Stomach (tissue), 19 donors: ENCODE data around the gene NOL12. TPM values are rescaled to one million over a fixed set of nuclear protein-coding genes. Genes with fewer than 3 reads are reported as not detected.

ENCODE experiments used
- DNase-seq, 2 donors: peaks; one replicate each; pipeline versions ENCODE4 v3.0.0 to v3.0.0-alpha.2; 2013 to 2019
- H3K27ac ChIP-seq, 5 donors: fragments of 200-600 bp in 4 of 5; sonication (generic) in 4 of 5; one replicate each; pipeline ENCODE4 v1.5.1; 2013 to 2019; ENCODE audit warnings: mild to moderate bottlenecking in 1 of 5, moderate library complexity in 1 of 5
- H3K27me3 ChIP-seq, 3 donors: fragments of 200-600 bp; sonication (generic); one replicate each; pipeline ENCODE4 v1.5.1; 2017 to 2019; ENCODE audit warnings: mixed run types in 1 of 3
- H3K36me3 ChIP-seq, 4 donors: fragments of 200-600 bp; sonication (generic); 1 replicate in 3 of 4; 2 replicates in 1 of 4; pipeline ENCODE4 v1.5.1; 2016 to 2019
- H3K4me1 ChIP-seq, 4 donors: fragments of 200-600 bp; sonication (generic); one replicate each; pipeline ENCODE4 v1.5.1; 2016 to 2019
- H3K4me3 ChIP-seq, 4 donors: fragments of 200-600 bp; sonication (generic) in 3 of 4; one replicate each; pipeline ENCODE4 v1.5.1; 2016 to 2019; ENCODE audit warnings: mild to moderate bottlenecking in 1 of 4
- H3K9me3 ChIP-seq, 4 donors: fragments of 200-600 bp; sonication (generic); one replicate each; pipeline ENCODE4 v1.5.1; 2016 to 2019
- EP300 ChIP-seq: sonication (generic); formaldehyde crosslinking; IDR thresholded peaks from one replicate; pipeline ENCODE4 v1.6.1; 2017; ENCODE audit warnings: antibody characterized with exemption
- POLR2A ChIP-seq, 4 donors: fragments of 450-650 bp; IDR thresholded peaks; one replicate each; pipeline ENCODE4 v1.6.1; 2016; ENCODE audit warnings: antibody characterized with exemption in 4 of 4, control low read depth in 2 of 4, mild to moderate bottlenecking in 1 of 4, moderate library complexity in 1 of 4
- POLR2AphosphoS5 ChIP-seq, 3 donors: sonication (generic); formaldehyde crosslinking; IDR thresholded peaks; one replicate each; pipeline ENCODE4 v1.6.1; 2016; ENCODE audit warnings: antibody characterized with exemption in 3 of 3
- WGBS, 5 donors: extraction: QIAGEN DNeasy Blood & Tissue Kit in 3 of 5; methylation state at CpG; one replicate each; pipeline versions ENCODE4 v1.1.5 to v1.1.7; 2013 to 2018; 5-methylcytosine and 5-hydroxymethylcytosine counted together
- intact Hi-C: fragments of 100-400 bp; cut with DNase I; formaldehyde crosslinking; loops from one replicate; pipeline ENCODE4 v1.15.1; 2023; ENCODE audit warnings: low total_unique reads
- long read RNA-seq, 10 donors: transcript quantifications; one replicate each; lab custom pipeline, GENCODE V29; 2026
- polyA plus RNA-seq, 3 donors: library from polyadenylated mRNA; stranded (reverse); fragments of 200-250 nt; gene quantifications; one replicate each; pipeline ENCODE4 v1.2.3, GENCODE V29; 2013
- total RNA-seq, 5 donors: library from RNA; depleted of rRNA; stranded (reverse); fragments of >200 nt; gene quantifications; one replicate each; pipeline versions ENCODE4 v1.1.0 to v1.2.3, GENCODE V29; 2014 to 2016
- TF ChIP-seq, protein P1 (sequence below), 7 experiments: fragments of 450-650 bp in 4 of 7; fragments of 200-600 bp in 3 of 7; sonication (generic) in 3 of 7; IDR thresholded peaks; one replicate each; pipeline ENCODE4 v1.5.1; 2016 to 2019; ENCODE audit warnings: antibody characterized with exemption in 7 of 7, control low read depth in 2 of 7, mild to moderate bottlenecking in 1 of 7
- donor health status: healthy with polysubstance abuse.
- donor health status: Bipolar disorder and iron deficiency.
- donor health status: healthy.

The NOL12 gene
- total RNA-seq = 10 to 100 TPM in 4 of 5 donors, 1 to 10 TPM in 1; 9.3 to 64.6 (median 41.5) TPM
- polyA plus RNA-seq = 10 to 100 TPM; 26.6 to 35.4 (median 35.2) TPM
- long read RNA-seq, donor 1, transcript NOL12-202 (7 exons, 945 nt) = major isoform, 9 of 10 reads
- long read RNA-seq, donor 1, partial matches to known transcripts = 0 of 10 reads
- long read RNA-seq, donor 1, other reads (novel, unspliced or antisense) = 0 of 10 reads
- long read RNA-seq, donor 2, partial matches to known transcripts = 0 of 4 reads
- long read RNA-seq, donor 2, other reads (novel, unspliced or antisense) = 0 of 4 reads
- long read RNA-seq, donor 3, transcript NOL12-202 (7 exons, 945 nt) = major isoform, 5 of 7 reads
- long read RNA-seq, donor 3, partial matches to known transcripts = 0 of 7 reads
- long read RNA-seq, donor 3, other reads (novel, unspliced or antisense) = 0 of 7 reads
- long read RNA-seq, donor 4, partial matches to known transcripts = 0 of 1 reads
- long read RNA-seq, donor 4, other reads (novel, unspliced or antisense) = 0 of 1 reads
- long read RNA-seq, donor 5, transcript NOL12-202 (7 exons, 945 nt) = major isoform, 6 of 9 reads
- long read RNA-seq, donor 5, partial matches to known transcripts = 0 of 9 reads
- long read RNA-seq, donor 5, other reads (novel, unspliced or antisense) = 0 of 9 reads
- long read RNA-seq, donor 6, transcript NOL12-201 (6 exons, 2,854 nt) = minor isoform, 5 of 15 reads
- long read RNA-seq, donor 6, transcript NOL12-202 (7 exons, 945 nt) = major isoform, 9 of 15 reads
- long read RNA-seq, donor 6, partial matches to known transcripts = 0 of 15 reads
- long read RNA-seq, donor 6, other reads (novel, unspliced or antisense) = 0 of 15 reads
- long read RNA-seq, donor 7, transcript NOL12-202 (7 exons, 945 nt) = major isoform, 8 of 14 reads
- long read RNA-seq, donor 7, partial matches to known transcripts = 5 of 14 reads
- long read RNA-seq, donor 7, other reads (novel, unspliced or antisense) = 0 of 14 reads
- long read RNA-seq, donor 8, partial matches to known transcripts = 0 of 7 reads
- long read RNA-seq, donor 8, other reads (novel, unspliced or antisense) = 0 of 7 reads
- long read RNA-seq, donor 9, transcript NOL12-202 (7 exons, 945 nt) = major isoform, 7 of 21 reads
- long read RNA-seq, donor 9, partial matches to known transcripts = 9 of 21 reads
- long read RNA-seq, donor 9, other reads (novel, unspliced or antisense) = 0 of 21 reads
- long read RNA-seq, donor 10, partial matches to known transcripts = 0 of 2 reads
- long read RNA-seq, donor 10, other reads (novel, unspliced or antisense) = 0 of 2 reads

DNA sequence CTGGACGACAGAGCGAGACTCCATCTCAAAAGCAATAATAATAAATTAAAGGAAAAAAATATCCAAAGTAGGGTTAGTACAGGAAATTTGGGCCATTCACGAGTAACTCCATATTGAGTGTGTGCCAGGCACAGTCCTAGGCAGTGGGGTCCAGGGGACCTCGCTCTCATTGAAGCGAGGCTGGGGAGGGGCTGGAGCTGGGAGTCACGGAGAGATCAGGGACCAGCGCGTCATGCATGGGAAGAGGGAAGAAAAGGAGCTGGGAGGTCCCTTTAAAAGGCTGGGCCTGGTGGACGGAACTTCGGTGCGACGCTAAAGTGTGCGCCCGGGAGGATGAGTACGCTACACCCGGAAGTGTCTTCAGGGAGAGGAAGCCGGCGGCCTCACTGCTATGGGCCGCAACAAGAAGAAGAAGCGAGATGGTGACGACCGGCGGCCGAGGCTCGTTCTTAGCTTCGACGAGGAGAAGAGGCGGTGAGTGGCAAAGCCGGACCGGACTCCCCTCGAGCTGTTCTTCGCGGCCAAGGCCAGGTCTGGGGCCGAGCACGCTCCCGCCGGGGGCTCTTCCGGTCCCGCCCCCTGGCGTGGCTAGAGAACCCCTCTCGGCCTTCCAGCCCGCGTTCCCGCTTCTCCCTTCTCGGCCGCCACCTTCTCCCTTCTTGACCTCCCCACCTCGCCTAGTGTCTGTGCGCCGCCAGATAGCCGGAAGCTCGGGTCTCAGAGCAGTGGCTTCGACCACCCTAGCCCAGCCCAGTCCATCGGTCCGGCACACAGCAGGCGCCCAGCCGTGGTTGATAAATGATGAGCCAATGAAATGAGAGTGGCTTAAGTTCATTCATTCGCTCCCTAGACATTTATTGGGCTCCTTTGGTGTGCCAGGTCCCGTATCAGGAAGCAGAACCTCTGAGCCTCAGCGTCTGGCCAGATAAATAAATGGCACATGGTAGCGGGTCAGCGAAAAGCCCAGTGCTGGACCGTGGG lies at the start of gene NOL12:
Gene NOL12 (plus strand): TSS at position 342 of the 981 bp plus-strand sequence. CDS start 50 bp downstream, at position 392.
- Histone ChIP-seq H3K4me3 (peak within 1 kb of the TSS; percentile 85 to 99 (median 96)), H3K27ac (peak within 1 kb of the TSS; percentile 72 to 92 (median 90)), H3K9me3 (no peaks in the 10 kb centered on the region), H3K27me3 (no peaks in the 10 kb centered on the region), H3K36me3 (peaks cover 25 to 36% (median 35%) of the 10 kb centered on the region in 4 donors), H3K4me1 (peaks cover 27 to 46% (median 42%) of the 10 kb centered on the region in 4 donors)
- WGBS, 5 donors = 2 to 3% (median 3%) methylated on average over 45 to 62 of the region's 62 CpGs
- DNase-seq = peak; percentile 85 to 95
- no peak for TF ChIP-seq POLR2A (IDR thresholded peaks at IDR 0.05)
- no peak for TF ChIP-seq EP300
- TF ChIP-seq, protein P1, sequence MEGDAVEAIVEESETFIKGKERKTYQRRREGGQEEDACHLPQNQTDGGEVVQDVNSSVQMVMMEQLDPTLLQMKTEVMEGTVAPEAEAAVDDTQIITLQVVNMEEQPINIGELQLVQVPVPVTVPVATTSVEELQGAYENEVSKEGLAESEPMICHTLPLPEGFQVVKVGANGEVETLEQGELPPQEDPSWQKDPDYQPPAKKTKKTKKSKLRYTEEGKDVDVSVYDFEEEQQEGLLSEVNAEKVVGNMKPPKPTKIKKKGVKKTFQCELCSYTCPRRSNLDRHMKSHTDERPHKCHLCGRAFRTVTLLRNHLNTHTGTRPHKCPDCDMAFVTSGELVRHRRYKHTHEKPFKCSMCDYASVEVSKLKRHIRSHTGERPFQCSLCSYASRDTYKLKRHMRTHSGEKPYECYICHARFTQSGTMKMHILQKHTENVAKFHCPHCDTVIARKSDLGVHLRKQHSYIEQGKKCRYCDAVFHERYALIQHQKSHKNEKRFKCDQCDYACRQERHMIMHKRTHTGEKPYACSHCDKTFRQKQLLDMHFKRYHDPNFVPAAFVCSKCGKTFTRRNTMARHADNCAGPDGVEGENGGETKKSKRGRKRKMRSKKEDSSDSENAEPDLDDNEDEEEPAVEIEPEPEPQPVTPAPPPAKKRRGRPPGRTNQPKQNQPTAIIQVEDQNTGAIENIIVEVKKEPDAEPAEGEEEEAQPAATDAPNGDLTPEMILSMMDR (IDR thresholded peaks at IDR 0.05) = peak in 1 of 7 experiments; percentile 36
- peak; percentile 60 to 90 (median 68) for TF ChIP-seq POLR2AphosphoS5 (IDR thresholded peaks at IDR 0.05)
- intact Hi-C loops = no loop called here

GRCh38 chr22:37636949-37637273 lies 49.2 kb upstream of the NOL12 start:
- intact Hi-C loops = no loop called here
- H3K27ac ChIP-seq = peak overlapping the region in 3 of 5 donors; percentile 10 to 90 (median 84)
- no peak for DNase-seq
- no peak overlapping the region for H3K4me3 ChIP-seq
- peaks cover 0 to 8% (median 0%) of the 10 kb centered on the region in 3 donors for H3K27me3 ChIP-seq
- H3K9me3 ChIP-seq = no peaks in the 10 kb centered on the region
- peaks cover 0 to 15% (median 11%) of the 10 kb centered on the region in 4 donors for H3K36me3 ChIP-seq
- TF ChIP-seq EP300 = no peak
- TF ChIP-seq, protein P1 (IDR thresholded peaks at IDR 0.05) = no peak
- TF ChIP-seq POLR2AphosphoS5 (IDR thresholded peaks at IDR 0.05) = no peak
- TF ChIP-seq POLR2A (IDR thresholded peaks at IDR 0.05) = no peak
- 55 to 62% (median 58%) methylated on average over 2 to 3 of the region's 3 CpGs for WGBS, 5 donors
- H3K4me1 ChIP-seq = peaks cover 64 to 100% (median 83%) of the 10 kb centered on the region in 4 donors

GRCh38 chr22:37638391-37639069 lies 47.6 kb upstream of the NOL12 start:
- TF ChIP-seq POLR2AphosphoS5 (IDR thresholded peaks at IDR 0.05) = no peak
- TF ChIP-seq EP300 = no peak
- TF ChIP-seq, protein P1 (IDR thresholded peaks at IDR 0.05) = no peak
- no peak for TF ChIP-seq POLR2A (IDR thresholded peaks at IDR 0.05)
- H3K4me3 ChIP-seq = peak overlapping the region; percentile 60 to 75 (median 64)
- no peaks in the 10 kb centered on the region for H3K9me3 ChIP-seq
- H3K36me3 ChIP-seq = peaks cover 0 to 21% (median 6%) of the 10 kb centered on the region in 4 donors
- peaks cover 59 to 97% (median 82%) of the 10 kb centered on the region in 4 donors for H3K4me1 ChIP-seq
- H3K27ac ChIP-seq = peak overlapping the region; percentile 42 to 90 (median 78)
- intact Hi-C loops = no loop called here
- peaks cover 0 to 8% (median 0%) of the 10 kb centered on the region in 3 donors for H3K27me3 ChIP-seq
- DNase-seq = peak; percentile 43 to 81
- 22 to 32% (median 30%) methylated on average over 11 of the region's 11 CpGs for WGBS, 5 donors
